ENCODE measurements around the gene TTLL13. TPM values are rescaled to one million over a fixed set of nuclear protein-coding genes. Genes with fewer than 3 reads are reported as not detected.
"Not testable (repeated sequence)": the region's sequence is repeated elsewhere in the genome, so short reads cannot be mapped to it uniquely, and the experiment has no call there.

The TTLL13 gene
- total RNA-seq, 1 donor from 2014 or later, result not detected

DNA sequence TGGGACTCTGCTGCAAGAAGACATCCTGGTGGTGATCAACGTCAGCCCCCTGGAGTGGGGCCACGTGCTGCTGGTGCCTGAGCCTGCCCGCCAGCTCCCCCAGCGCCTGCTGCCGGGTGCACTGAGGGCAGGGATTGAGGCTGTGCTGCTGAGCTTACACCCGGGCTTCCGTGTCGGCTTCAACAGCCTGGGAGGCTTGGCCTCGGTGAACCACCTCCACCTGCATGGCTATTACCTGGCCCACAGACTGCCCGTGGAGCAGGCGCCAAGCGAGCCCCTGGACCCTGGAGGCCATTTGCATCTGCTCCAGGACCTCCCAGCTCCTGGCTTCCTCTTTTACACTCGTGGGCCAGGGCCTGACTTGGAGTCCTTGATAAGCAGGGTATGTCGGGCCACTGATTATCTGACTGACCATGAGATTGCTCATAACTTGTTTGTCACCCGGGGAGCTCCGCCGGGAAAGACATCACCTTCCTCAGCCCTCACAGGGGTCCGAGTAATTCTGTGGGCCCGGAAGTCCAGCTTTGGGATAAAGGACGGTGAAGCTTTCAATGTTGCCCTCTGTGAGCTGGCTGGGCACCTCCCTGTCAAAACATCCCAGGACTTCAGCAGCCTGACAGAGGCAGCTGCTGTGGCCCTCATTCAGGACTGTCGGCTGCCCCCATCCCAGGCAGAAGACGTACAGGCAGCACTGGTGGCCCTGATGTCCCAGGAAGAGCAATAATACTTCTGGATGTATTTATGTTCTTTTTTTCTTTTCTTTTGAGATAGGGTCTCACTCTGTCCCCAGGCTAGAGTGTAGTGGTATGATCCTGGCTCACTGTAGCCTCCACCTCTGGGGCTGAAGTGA, 7.8 kb upstream of the TTLL13 start:
- Mint-ChIP-seq H3K4me3 (ENCODE audit: unreplicated experiment) (no peak overlapping the region), H3K4me1 (ENCODE audit: low read depth) (no peaks in the 10 kb centered on the region), H3K9me3 (ENCODE audit: low read depth) (no peaks in the 10 kb centered on the region), H3K36me3 (ENCODE audit: low read depth) (peaks cover 2% of the 10 kb centered on the region), H3K27me3 (ENCODE audit: low read depth) (no peaks in the 10 kb centered on the region), H3K27ac (ENCODE audit: unreplicated experiment) (no peak overlapping the region)
- TF ChIP-seq, protein P1, sequence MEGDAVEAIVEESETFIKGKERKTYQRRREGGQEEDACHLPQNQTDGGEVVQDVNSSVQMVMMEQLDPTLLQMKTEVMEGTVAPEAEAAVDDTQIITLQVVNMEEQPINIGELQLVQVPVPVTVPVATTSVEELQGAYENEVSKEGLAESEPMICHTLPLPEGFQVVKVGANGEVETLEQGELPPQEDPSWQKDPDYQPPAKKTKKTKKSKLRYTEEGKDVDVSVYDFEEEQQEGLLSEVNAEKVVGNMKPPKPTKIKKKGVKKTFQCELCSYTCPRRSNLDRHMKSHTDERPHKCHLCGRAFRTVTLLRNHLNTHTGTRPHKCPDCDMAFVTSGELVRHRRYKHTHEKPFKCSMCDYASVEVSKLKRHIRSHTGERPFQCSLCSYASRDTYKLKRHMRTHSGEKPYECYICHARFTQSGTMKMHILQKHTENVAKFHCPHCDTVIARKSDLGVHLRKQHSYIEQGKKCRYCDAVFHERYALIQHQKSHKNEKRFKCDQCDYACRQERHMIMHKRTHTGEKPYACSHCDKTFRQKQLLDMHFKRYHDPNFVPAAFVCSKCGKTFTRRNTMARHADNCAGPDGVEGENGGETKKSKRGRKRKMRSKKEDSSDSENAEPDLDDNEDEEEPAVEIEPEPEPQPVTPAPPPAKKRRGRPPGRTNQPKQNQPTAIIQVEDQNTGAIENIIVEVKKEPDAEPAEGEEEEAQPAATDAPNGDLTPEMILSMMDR (IDR thresholded peaks at IDR 0.05), result no peak
- no peak for DNase-seq (ENCODE audit: low spot score)

DNA sequence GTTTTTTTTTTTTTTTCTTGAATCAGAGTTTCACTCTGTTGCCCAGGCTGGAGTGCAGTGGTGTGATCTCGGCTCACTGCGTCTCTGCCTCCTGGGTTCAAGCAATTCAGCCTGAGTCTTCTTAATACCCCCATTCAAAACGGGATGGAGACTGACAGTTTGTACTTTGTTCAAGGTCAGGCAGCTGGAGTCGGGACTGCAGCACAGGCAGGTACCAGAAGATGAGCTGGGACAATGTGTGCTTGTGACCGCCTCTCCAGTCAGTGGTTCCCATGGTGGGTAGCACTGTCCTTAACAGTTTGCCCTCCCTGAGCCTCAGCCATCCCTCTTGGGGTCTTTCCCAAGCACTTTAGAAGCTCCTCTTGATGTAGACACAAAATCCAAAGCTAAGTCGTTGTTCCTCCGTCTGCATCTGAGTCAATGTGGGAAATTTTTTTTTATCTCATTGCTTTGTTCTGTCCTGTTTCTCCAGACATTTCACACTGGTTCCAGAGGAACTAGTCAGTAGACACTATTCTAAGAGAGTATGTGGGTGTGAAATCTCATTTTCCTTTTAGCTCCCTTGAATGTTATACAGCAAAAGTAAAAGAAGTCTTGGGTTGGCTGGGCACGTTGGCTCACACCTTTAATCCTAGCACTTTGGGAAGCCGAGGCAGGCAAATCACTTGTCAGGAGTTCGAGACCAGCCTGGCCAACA, 5.3 kb upstream of the TTLL13 start:
- Mint-ChIP-seq H3K27me3 (ENCODE audit: low read depth) (no peaks in the 10 kb centered on the region), H3K27ac (ENCODE audit: unreplicated experiment) (no peak overlapping the region), H3K4me1 (ENCODE audit: low read depth) (no peaks in the 10 kb centered on the region), H3K36me3 (ENCODE audit: low read depth) (peaks cover 2% of the 10 kb centered on the region), H3K9me3 (ENCODE audit: low read depth) (no peaks in the 10 kb centered on the region), H3K4me3 (ENCODE audit: unreplicated experiment) (no peak overlapping the region)
- DNase-seq (ENCODE audit: low spot score), result no peak
- TF ChIP-seq, protein P1 (IDR thresholded peaks at IDR 0.05), result no peak

DNA sequence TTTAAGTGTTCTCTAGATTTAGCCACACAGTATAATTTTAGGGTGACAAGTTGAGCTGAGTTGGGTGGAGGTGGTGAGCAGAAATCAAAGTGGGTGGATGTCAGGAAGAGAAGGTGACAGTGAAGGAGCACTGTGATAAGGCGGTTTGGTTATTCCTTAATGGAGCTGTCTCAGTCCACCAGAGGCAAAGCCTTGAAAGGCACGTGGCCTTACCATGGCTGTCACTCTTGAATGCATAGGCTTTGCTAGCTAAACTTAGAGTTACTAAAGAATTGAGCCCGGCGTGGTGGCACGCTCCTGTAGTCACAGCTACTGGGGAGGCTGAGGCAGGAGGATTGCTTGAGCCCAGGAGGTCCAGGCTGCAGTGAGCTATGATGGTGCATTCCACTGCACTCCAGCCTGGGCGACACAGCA, 560 bp upstream of the TTLL13 start:
- no peak for DNase-seq (ENCODE audit: low spot score)
- H3K4me1 Mint-ChIP-seq (ENCODE audit: low read depth), result peaks cover 2% of the 10 kb centered on the region
- no peak overlapping the region for H3K27ac Mint-ChIP-seq (ENCODE audit: unreplicated experiment)
- no peaks in the 10 kb centered on the region for H3K27me3 Mint-ChIP-seq (ENCODE audit: low read depth)
- no peaks in the 10 kb centered on the region for H3K9me3 Mint-ChIP-seq (ENCODE audit: low read depth)
- H3K4me3 Mint-ChIP-seq (ENCODE audit: unreplicated experiment), result peak overlapping the region; percentile 74
- H3K36me3 Mint-ChIP-seq (ENCODE audit: low read depth), result no peaks in the 10 kb centered on the region
- TF ChIP-seq, protein P1 (IDR thresholded peaks at IDR 0.05), result no peak

DNA sequence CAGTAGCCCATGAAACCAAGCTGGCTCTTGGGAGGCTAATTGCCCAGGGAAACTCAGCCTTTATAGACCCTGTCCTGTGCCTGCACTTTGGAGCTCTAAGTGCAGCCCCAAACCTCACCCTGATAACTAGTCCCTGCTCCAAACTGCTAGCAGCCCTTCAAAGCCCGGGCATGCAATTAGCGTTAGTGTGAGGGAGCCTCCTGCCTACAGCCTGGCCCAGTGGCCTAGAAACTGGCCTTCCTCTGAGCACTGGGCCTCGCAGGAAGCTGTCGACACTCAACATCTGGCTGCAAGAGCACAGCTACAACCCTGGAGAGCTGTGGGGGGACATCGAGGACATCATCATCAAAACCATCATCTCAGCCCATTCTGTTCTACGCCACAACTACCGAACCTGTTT, 8.4 kb downstream of the TTLL13 start:
- DNase-seq (ENCODE audit: low spot score), result peak; percentile 53
- Mint-ChIP-seq H3K4me3 (ENCODE audit: unreplicated experiment) (no peak overlapping the region), H3K27me3 (ENCODE audit: low read depth) (no peaks in the 10 kb centered on the region), H3K36me3 (ENCODE audit: low read depth) (no peaks in the 10 kb centered on the region), H3K4me1 (ENCODE audit: low read depth) (no peaks in the 10 kb centered on the region), H3K9me3 (ENCODE audit: low read depth) (no peaks in the 10 kb centered on the region), H3K27ac (ENCODE audit: unreplicated experiment) (no peak overlapping the region)
- TF ChIP-seq, protein P1 (IDR thresholded peaks at IDR 0.05), result no peak

DNA sequence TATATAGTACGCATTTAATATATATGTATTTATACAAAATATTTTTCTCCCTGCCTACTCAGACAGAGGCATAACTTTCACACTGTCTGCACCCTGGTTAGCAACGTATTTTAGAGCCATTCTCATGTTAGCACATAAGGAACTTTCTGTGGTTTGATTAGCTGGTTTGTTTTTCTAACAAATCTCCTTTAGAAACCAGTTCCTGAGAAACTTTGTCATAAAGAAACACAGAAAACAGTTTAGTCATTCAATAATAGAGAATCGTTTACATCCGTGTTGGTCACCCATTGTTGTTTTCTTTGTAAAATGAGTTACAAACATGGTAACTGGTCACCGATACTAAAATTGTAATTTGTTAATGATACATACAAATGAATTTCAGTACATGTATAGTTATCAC, 10.2 kb downstream of the TTLL13 start:
- no peaks in the 10 kb centered on the region for H3K27me3 Mint-ChIP-seq (ENCODE audit: low read depth)
- TF ChIP-seq, protein P1 (IDR thresholded peaks at IDR 0.05), result no peak
- H3K9me3 Mint-ChIP-seq (ENCODE audit: low read depth), result no peaks in the 10 kb centered on the region
- no peak overlapping the region for H3K4me3 Mint-ChIP-seq (ENCODE audit: unreplicated experiment)
- DNase-seq (ENCODE audit: low spot score), result no peak
- H3K27ac Mint-ChIP-seq (ENCODE audit: unreplicated experiment), result no peak overlapping the region
- H3K4me1 Mint-ChIP-seq (ENCODE audit: low read depth), result peaks cover 3% of the 10 kb centered on the region
- no peaks in the 10 kb centered on the region for H3K36me3 Mint-ChIP-seq (ENCODE audit: low read depth)

DNA sequence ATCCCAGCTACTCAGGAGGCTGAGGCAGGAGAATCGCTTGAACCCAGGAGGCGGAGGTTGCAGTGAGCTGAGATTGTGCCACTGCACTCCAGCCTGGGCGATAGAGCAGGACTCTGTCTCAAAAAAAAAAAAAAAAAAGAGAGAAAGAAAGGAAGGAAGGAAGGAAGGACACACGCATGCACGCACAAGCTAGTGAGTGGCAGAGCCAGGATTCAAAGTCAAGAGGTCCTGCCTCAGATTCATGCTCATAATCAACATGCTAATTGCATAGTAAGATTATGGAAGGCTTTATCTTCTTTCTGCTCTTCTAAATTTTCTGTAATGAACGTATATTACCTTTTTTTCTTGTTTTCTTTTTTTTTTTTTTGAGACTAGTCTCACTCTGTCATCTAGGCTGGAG, 11.4 kb downstream of the TTLL13 start:
- H3K9me3 Mint-ChIP-seq (ENCODE audit: low read depth); H3K4me1 Mint-ChIP-seq (ENCODE audit: low read depth); H3K36me3 Mint-ChIP-seq (ENCODE audit: low read depth); DNase-seq (ENCODE audit: low spot score); H3K27me3 Mint-ChIP-seq (ENCODE audit: low read depth); H3K27ac Mint-ChIP-seq (ENCODE audit: unreplicated experiment); H3K4me3 Mint-ChIP-seq (ENCODE audit: unreplicated experiment): not testable (repeated sequence)

Measured in chondrocyte (in vitro differentiated cells).